DND-41 (cell line): ENCODE results near the gene B3GNT7.

Experiments used
- ATAC-seq: fragments of 200-7000 bp; cut with Tn5 transposase; 3 replicates; pipeline ENCODE4 v1.9.1; 2021; ENCODE audit warnings: low read depth; ENCODE audit not compliant: insufficient read depth
- DNase-seq: peaks from one replicate; pipeline ENCODE4 v3.0.0-alpha.2; 2020
- H2AFZ ChIP-seq: 2 replicates; pipeline ENCODE4 v1.6.0; 2012; ENCODE audit warnings: low read depth, low read length
- H3K27ac ChIP-seq: 2 replicates; pipeline ENCODE4 v1.5.1; 2012; ENCODE audit warnings: low read length, inconsistent platforms
- H3K27me3 ChIP-seq: fragments of 200-600 bp; sonication (generic); 2 replicates; pipeline ENCODE4 v1.6.0; 2012; ENCODE audit warnings: low read length, mild to moderate bottlenecking, inconsistent platforms; ENCODE audit not compliant: insufficient read depth, poor library complexity
- H3K36me3 ChIP-seq: 2 replicates; pipeline ENCODE4 v1.5.1; 2012; ENCODE audit warnings: low read length, inconsistent platforms; ENCODE audit not compliant: insufficient read depth
- H3K4me1 ChIP-seq: 2 replicates; pipeline ENCODE4 v1.5.1; 2012; ENCODE audit warnings: mild to moderate bottlenecking, low read length; ENCODE audit not compliant: insufficient read depth
- H3K4me2 ChIP-seq: 2 replicates; pipeline ENCODE4 v1.6.0; 2012; ENCODE audit warnings: mild to moderate bottlenecking, moderate library complexity, low read length, inconsistent platforms; ENCODE audit not compliant: insufficient read depth
- H3K4me3 ChIP-seq, 2 experiments: fragments of 200-600 bp in 1 of 2; shearing (Covaris generic) in 1 of 2; 2 replicates each; pipeline ENCODE4 v1.5.1; 2012 to 2016; ENCODE audit warnings: inconsistent platforms in 2 of 2, low read length in 2 of 2, mild to moderate bottlenecking in 2 of 2, low read depth in 1 of 2, moderate library complexity in 1 of 2
- H3K79me2 ChIP-seq: 2 replicates; pipeline ENCODE4 v1.6.0; 2012; ENCODE audit warnings: low read length, inconsistent platforms; ENCODE audit not compliant: insufficient read depth
- H3K9ac ChIP-seq: 2 replicates; pipeline ENCODE4 v1.6.0; 2012; ENCODE audit warnings: low read depth, mild to moderate bottlenecking, inconsistent platforms, low read length, moderate library complexity
- H3K9me3 ChIP-seq: 2 replicates; pipeline ENCODE4 v1.5.1; 2012; ENCODE audit warnings: low read length, moderate library complexity, mild to moderate bottlenecking, inconsistent platforms; ENCODE audit not compliant: insufficient read depth, severe bottlenecking
- H4K20me1 ChIP-seq: 2 replicates; pipeline ENCODE4 v1.6.0; 2012; ENCODE audit warnings: low read length; ENCODE audit not compliant: insufficient read depth
- CTCF ChIP-seq: IDR thresholded peaks from 2 replicates; pipeline ENCODE4 v1.5.1; 2012; ENCODE audit warnings: borderline replicate concordance, low read length, moderate library complexity, mild to moderate bottlenecking; ENCODE audit not compliant: poor library complexity, severe bottlenecking; ENCODE audit errors: extremely low read depth
- EZH2 ChIP-seq: IDR thresholded peaks from 3 replicates; pipeline ENCODE4 v1.6.1; 2012; ENCODE audit warnings: borderline replicate concordance, low read depth, mild to moderate bottlenecking, moderate library complexity, low read length, inconsistent platforms; ENCODE audit not compliant: severe bottlenecking

Gene B3GNT7

GRCh38 chr2:231397928-231398294 lies 2.4 kb downstream of the B3GNT7 start:
- H3K4me2 ChIP-seq = no peak overlapping the region
- peaks cover 2% of the 10 kb centered on the region; the same call in 1 of the 2 replicates for H4K20me1 ChIP-seq
- H2AFZ ChIP-seq = no peak overlapping the region
- DNase-seq = no peak
- no peaks in the 10 kb centered on the region for H3K79me2 ChIP-seq
- H3K36me3 ChIP-seq = no peaks in the 10 kb centered on the region
- TF ChIP-seq CTCF (no peak), EZH2 (no peak)
- H3K27ac ChIP-seq = no peak overlapping the region
- H3K9me3 ChIP-seq = no peaks in the 10 kb centered on the region
- H3K27me3 ChIP-seq = peaks cover 4% of the 10 kb centered on the region
- ATAC-seq = no peak
- no peak overlapping the region for H3K9ac ChIP-seq
- H3K4me1 ChIP-seq = no peaks in the 10 kb centered on the region
- no peak overlapping the region for H3K4me3 ChIP-seq

- H3K9me3 ChIP-seq = no peaks in the 10 kb centered on the region
- no peak overlapping the region for H3K4me3 ChIP-seq
- H3K4me1 ChIP-seq = no peaks in the 10 kb centered on the region
- no peak overlapping the region for H3K4me2 ChIP-seq
- H4K20me1 ChIP-seq = peaks cover 2% of the 10 kb centered on the region; the same call in 1 of the 2 replicates
- no peak overlapping the region for H2AFZ ChIP-seq
- no peak overlapping the region for H3K9ac ChIP-seq
- H3K36me3 ChIP-seq = no peaks in the 10 kb centered on the region
- no peak for ATAC-seq
- H3K79me2 ChIP-seq = no peaks in the 10 kb centered on the region
- no peak for DNase-seq
- TF ChIP-seq CTCF (no peak), EZH2 (no peak)
- no peak overlapping the region for H3K27ac ChIP-seq
- H3K27me3 ChIP-seq = peaks cover 7% of the 10 kb centered on the region
Observed at GRCh38 chr2:231398585-231398984, 3.1 kb downstream of the B3GNT7 start.

- Histone ChIP-seq H3K4me3 (no peak overlapping the region), H3K4me1 (no peaks in the 10 kb centered on the region), H3K4me2 (no peak overlapping the region), H3K9ac (no peak overlapping the region), H3K27me3 (peaks cover 7% of the 10 kb centered on the region), H3K27ac (no peak overlapping the region), H2AFZ (no peak overlapping the region), H3K79me2 (no peaks in the 10 kb centered on the region), H3K36me3 (no peaks in the 10 kb centered on the region), H3K9me3 (no peaks in the 10 kb centered on the region), H4K20me1 (peaks cover 2% of the 10 kb centered on the region; the same call in 1 of the 2 replicates)
- ATAC-seq = no peak
- TF ChIP-seq CTCF (no peak), EZH2 (no peak)
- no peak for DNase-seq
Observed at GRCh38 chr2:231399046-231399852, 3.7 kb downstream of the B3GNT7 start.
